ENCODE measurements around the gene ADAMTS17.

Gene ADAMTS17

DNA sequence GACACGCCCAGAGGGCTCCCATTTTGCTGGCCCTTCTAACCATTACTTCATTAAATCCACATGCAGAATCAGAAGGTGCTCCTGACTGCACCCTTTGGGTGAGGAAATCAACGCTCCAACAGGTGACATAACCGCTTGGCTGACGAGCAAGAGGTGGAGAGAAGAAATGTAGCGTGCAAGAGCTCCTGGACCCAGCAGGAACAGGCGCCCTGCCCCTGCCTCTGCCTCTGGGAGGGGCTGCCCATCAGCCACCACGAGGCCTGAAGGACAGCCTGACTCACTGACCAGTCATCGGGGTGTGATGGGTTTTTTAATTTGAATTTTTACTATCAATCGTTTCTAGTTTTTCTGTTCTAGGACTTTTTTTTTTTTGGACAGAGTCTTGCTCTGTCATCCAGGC is 218.2 kb downstream of the ADAMTS17 start:
- DNase-seq, result no peak

DNA sequence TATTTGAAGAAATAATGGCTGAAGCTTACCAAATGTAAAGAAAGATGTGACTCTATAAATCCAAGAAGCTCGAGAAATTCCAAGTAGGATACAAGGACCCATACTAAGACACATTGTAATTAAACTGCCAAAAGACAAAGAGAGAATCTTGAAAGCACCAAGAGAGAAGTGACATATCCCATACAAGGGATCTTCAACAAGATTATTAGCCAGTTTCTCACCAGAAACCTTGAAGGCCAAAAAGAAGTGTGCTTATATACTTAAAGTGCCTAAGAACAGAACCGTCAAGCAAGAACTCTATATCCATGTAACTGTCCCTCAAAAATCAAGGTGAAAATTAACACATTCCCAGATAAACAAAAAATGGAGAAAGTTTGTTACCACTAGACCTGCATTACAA is 220.5 kb downstream of the ADAMTS17 start:
- no peak for DNase-seq

DNA sequence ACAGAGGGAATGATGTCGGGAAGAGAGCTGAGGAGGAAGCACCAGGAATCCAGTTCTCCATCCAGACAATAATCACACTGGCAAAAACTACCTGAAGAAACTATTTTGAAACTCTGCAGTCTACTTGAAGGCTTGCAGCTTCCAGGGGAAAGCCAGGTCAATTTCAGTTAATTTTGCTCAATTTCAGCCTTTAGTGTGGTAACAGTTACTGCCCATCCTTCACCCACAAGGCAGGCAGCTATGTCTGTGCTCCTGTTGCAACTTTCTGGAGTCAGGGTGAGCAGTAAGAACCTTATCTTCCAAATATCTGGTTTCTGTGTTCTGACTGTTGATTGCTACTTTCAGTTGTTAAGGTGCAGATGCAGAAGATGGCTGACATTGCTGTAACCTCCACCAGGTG is 221.7 kb downstream of the ADAMTS17 start:
- no peak for DNase-seq

DNA sequence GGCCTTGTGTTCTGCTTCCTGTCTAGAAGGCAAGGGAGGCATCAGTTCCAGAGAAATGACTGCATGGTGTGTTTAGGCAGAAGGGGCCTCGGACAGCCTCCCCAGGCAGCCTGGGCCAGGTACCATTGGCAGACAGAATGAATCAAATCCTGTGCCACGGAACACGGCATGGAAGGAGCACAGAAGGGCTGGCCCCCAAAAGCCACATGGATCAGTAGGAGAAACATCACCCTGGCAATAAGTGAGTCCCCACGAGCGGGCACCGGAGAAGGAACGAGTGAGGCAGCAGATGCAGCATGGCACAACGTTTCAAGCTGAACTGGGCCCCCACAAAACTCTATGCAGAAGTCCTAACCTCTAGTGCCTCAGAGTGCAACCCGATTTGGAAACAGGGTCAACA is 223.2 kb downstream of the ADAMTS17 start:
- no peak for DNase-seq

DNA sequence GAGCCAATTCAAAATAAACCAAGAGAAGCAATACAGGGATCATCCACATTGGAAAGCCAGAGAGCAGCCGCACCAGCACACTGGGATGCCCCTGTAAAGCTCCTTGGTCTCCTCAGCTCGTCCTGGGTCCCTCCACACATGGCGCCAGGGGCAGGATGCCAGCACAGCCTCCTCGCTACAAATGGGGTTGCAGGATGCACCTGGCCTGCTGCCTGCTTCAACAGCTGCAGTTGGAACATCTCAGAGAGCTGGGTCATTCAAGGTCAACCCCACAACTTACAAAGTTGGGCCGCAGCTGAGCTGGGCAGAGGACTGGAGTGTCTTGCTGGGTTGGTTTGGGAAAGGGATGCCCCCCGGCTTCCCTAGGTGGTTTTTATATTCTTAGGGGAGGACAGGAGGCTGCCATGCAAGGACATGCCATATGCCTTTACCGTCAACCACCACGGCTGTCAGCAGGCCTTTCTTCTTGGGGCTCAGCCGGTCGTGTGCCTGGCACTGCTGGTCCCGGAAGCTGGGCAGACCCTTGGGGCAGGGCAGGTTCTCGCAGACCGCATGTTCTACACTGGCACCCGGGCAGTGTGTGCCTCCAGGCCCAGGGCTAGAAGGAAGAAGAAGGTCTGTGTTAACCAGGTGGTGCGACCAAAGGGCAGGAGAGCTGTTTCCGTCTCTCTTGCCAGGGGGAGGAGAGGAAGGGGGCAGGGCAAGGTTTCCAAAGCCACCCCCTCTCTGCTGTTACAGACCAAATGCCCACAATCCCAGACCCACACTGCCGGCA is 225.2 kb downstream of the ADAMTS17 start:
- no peak for DNase-seq

DNA sequence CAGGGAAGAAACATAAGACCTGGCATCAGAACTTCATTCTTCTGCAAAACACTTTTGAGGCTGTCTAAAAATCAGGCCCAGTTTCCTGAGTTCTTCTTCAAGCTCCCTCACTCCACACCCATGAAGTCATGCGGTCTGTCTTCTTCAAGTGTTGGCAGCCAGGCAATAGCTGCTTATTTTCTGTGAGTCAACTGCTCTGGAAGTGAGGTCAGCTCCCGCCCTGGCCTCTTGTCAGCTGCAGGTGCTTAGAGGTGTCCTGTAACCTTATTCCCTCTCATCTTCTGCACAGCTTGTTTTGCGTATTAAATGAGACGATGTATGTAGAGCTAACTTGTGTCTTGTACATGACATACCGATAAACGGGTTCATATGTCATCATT is 226.1 kb downstream of the ADAMTS17 start:
- DNase-seq, result no peak

DNA sequence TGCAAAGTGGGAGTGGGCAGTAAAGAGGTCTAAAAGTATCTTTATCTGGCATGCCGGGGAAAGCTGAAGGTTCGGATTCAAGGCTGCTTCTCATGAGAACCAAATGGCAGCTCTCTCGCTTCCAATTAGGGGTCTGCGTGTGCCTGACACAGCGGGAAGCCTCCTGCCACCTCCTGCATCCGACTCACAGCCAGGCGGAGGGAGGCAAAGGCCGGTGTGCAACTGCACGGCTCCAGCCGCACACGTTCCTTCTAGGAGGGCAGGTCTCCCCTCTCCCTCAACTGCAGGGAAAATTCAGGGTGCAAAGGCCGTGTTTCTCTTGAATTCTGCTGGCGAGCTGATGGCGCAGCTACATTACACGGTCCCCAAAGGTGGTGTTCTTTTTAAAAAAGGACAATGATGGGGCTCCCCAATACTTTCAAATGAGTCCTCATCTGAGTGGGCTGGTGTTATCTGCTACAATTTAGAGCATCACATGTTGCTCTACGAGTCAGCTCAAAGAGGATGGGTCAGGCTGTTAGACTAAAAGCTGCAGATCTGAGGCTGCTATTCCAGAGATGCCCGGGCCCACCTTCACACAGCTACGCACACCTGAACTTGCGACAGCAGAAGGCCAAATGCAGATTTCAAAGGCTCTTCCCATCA is 226.6 kb downstream of the ADAMTS17 start:
- DNase-seq, result no peak

DNA sequence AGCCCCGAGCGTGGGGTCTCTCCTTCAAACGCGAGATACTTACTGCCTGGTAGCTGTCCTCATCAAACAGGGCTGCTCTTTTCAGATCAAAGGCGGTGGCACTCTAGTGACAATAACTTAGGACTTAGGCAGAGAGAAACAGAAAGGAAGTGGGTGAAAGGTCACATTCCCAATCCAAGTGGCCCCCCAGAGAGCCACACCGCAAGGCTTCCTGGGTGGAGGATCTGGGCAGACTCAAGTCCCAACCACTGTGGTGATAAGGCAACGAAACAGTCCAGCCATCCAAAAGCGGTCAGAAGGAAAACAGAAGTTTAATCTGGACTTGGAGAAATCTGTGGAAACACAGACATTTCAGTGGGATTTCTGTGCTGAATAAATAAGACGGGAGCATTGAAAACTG is 227.2 kb downstream of the ADAMTS17 start:
- no peak for DNase-seq

DNA sequence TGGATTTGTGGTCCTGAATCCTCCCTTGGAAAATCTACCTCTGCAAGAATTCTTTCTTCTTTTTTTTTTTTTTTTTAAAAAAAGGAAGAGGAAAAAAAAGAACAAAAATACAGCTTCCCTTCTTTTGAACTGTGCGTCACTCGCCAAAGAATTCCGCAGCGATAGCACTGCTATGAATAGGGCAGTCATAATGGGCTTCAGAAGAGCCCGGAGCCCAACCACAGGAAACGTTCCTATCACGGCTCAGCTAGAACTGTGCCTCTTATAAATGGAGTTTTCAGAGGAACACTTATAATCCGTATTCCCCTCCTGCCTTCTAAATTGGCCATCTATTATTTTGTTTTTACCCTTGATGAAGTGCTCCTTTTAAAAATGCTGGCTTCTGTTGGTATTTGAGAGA is 227.7 kb downstream of the ADAMTS17 start:
- DNase-seq, result no peak

DNA sequence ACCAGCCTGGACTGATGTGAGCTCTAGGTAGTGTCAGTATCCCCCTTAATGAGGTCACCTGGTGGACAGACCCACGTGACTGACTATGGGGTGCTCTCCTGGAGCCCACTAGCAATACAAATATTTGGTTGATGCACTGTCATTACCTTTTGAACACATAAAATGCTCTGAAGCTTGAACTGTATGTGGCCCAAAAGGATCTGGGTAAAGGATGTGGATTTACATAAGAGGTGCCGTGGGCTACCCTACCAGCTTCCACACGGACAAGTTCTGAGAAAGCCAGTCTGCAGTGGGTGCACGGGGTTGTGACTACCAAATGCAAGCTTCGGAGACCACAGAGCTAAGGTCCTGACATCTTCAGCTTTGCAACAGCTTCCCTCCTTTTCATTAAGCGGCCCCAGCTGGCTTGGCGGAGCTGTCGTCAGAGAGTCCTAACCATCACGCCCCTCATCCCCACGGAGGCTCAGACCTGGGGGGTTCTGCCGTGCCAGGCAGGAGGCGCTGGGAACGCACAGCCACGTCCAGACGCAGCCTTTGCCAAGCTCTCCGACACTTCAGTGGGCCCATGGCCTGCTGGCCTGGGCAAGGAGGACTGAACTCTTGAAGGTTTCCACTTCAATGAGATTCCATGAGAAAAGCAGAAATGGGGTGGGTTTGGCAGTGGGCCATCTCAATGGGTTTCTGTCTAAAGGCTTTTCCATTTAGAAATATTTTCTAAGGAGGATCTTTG is 228.3 kb downstream of the ADAMTS17 start:
- DNase-seq, result no peak

DNA sequence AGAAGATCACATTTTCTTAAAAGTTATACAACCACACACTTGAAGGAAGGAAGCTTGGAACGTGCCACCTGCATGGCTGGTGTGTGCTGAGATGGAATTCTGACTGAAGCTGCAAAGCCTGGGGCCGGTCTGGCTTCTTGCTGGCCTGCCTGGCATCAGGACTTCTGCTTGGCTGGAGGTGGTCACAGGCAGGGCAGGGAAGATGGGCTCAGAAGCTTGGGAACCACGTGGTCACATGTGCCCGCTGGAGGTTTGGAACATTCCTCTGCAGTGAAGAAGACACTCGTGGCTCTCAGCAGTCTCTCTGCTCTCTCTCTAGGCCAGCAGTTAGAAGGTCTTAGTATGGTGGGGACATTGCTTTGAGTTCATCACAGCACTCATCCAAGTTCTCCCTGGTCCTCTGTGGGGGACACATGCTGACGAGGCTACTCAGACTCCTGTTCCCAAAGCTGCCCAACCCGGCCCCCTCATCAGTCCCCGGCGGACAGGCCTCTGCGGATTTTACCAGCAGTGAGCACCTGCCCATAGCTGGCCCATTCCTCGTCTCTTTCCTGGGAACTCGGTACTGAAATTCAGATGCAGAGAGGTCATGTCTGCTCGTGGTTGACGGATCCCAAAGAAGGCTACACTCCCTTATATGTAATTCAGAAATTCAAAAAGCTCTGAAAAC is 229.0 kb downstream of the ADAMTS17 start:
- DNase-seq, result no peak

DNA sequence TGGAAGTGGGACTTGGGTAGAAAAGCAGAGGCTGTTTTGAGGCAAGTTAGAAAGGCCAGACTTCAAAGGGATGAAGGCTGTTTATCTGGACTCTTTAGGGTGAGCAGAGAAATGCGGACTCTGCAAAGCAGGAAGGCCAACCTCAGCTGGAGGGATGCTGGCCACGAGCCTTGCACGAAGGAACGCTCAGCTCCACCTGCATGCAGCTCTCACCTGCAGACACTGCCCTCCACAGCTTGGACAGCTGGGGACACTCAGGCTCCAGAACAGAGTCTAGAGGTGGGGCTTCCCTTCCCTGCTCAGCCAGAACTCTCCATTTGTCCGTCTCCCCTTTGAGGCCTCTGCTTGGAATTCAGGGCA is 229.7 kb downstream of the ADAMTS17 start:
- DNase-seq, result no peak

DNA sequence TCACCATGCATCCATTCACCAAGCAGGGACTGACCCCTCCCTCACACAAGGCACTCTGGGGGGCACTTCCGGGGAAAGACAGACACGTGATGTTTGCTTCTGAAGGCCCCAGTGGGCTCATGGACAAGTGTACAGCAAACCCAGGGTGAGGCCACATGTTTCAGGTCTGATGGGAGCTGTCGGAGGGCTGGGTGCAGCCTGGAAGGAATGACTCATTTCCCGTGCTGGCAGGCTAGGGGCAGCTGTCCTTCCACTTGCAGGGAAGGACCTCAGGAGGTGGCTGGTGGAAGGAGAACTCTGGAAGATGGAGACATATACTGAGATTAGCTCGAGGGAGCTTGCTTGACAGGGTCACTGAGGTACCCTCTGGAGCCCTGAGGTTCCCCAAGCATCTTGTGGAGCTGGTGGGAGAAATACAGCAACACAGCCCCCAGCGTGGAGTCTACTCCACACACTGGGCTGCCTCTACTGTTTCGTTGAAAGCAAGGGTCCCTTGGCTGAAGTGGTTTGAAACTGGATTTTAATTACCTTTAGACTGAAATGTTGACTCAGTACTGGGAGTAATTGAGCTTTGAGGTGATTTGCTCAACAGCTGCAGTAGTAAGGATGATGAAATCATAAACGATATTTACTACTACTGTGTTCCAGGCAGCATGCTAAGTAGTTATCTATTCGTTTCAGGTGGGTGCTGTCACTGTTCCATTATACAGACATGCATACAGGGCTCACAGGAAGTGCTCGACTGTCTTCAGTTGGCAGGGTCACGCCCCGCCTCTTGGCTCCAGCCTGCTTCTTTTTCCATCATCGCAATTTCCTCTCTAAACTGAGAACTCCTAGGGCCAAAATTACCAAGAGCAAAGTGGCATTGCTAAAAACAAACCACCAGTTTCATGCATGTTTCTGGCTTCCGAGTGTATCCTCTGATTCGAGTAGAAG is 230.4 kb downstream of the ADAMTS17 start:
- DNase-seq, result no peak

DNA sequence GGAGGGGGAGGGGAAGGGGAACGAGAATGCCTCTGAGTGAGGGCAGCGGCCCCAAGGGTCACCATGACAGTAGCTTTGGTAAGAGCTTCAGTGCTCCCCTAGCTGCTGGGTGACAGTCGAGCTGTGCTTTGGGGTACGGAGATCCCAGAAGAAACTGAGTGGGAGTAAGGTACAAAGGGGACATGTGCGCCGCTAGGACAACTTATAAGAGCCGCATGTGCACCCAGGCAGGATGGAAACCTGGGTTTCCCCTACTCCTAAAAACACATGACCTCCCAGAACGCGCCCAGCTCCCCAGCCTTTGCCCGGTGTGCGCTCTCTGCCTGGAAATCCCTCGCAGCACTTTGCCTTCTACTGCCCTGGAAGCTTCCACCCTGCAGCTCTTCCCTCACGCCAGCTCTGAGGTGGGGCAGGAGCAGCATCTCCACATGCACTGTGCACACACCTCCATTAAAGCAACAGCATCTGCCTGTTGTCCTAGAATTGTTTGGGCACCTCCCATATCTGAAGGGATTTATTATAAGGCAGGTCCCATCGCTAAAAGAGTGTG is 232.2 kb downstream of the ADAMTS17 start:
- DNase-seq, result no peak

DNA sequence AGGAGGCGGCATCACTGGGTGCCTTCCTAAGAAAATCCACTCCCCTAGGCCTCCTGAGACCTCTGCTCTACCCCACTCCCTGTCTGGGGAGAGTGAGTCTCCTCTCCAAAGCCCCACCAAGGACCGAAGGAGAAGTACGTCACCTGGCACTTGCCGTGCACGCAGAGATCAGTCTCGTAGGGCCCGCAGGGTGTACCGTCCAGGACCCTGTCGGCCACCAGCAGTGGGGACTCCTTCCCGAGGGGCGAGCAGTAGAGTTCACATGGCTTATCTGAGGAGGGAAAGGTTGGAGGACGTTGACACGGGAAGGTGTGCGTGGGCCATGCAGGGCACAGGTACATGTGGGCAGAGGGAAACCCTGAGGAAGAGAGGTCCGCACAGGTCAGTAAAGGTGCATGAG is 232.9 kb downstream of the ADAMTS17 start:
- DNase-seq, result no peak

DNA sequence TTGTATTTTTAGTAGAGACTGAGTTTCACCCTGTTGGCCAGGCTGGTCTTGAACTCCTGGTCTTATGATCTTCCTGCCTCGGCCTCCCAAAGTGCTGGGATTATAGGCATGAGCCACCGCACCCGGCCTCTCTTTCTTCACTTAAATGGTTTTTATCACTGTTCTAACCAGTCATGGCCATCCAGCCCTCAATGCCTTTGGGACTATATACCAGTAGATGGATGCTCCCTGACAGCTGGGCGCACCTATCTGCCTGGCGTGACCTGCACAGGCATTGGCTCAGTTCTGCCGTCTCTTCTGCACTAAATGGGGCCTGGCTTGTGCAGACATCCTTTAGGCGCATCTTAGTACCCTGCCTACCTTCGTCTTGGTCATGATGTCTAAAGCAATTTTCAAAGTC is 233.4 kb downstream of the ADAMTS17 start:
- DNase-seq, result no peak

DNA sequence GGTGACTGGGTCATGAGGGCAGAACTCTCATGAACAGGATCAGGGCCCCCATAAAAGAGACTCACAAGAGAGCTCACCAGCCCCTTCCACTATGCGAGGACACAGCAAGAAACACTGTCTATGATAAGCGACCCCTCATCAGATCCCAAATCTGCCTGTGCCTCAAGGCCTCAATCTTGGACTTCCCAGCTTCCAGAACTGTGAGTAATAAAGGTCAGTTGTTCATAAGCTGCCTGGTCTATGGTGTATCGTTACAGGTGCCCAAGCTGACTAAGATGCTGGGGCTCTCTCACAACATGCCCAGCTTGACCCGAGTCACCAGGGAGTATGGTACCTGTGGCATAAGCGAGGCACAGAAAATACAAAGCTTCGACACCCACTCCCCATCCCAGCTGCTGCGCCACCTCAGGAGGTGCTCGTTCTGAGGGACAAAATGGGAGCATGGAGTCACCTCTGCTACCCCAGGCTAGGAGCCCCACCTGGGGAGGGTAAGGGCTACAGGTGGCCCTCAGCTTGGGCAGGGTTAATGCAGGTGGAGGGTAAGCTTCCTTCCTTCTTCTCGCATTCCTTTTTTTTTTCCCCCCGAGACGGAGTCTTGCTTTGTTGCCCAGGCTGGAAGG is 234.1 kb downstream of the ADAMTS17 start:
- no peak for DNase-seq

DNA sequence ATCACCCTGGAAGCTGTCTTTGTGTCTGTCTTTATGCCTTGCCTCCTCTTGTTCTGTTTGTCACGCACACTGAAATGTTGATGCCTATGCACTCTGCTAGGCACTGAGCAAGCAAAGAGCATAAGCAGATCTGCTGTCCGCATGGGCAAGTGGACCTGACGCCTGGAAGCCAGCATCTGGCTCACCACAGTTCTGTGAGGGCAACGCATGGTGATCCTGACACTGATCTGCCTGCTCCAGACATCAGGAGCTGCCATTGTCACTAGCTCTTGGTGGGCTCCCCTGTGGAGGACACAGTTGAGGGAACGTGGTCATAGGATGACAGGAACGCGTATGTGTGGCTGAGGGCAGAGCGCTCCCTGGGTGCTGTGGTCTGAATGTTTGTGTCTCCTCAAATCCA is 234.6 kb downstream of the ADAMTS17 start:
- no peak for DNase-seq

DNA sequence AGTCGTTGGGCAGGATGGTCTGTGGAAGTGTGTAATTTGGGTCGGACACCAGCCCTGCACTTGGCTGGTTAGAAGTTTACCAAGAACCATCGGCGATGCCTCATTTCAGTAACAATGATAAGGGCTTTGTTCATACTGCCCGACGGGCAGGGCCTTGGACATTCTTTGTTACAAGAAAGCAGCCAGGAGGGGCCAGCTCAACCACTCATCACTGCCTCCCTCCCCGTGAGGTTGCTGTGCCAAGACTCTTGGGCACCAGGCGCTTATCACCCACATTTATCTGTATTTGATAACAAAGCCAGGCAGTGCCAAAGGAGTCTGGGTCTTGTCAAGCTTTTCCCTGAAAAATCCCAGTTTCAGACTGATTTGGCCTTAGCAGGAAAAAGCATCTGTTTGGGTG is 235.0 kb downstream of the ADAMTS17 start:
- DNase-seq, result no peak

DNA sequence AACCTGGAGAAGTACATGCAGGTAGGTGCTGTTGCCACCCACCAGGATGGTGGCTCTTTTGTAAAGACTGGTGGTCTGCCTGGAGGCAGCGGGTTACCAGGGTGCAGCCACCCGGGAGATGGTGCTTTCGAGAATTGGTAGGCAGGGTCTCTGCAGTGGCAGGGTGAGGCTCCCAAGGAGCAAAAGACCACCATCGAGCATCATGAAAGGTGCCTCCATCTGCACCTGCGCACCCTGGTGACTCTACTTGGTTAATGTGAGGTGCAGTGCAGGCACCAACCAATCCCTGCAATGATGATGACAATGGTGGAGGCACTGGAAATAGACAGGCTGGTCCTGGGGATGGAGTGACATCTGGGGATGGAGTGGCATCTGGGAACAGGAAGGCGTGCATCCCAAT is 236.7 kb downstream of the ADAMTS17 start:
- no peak for DNase-seq

DNA sequence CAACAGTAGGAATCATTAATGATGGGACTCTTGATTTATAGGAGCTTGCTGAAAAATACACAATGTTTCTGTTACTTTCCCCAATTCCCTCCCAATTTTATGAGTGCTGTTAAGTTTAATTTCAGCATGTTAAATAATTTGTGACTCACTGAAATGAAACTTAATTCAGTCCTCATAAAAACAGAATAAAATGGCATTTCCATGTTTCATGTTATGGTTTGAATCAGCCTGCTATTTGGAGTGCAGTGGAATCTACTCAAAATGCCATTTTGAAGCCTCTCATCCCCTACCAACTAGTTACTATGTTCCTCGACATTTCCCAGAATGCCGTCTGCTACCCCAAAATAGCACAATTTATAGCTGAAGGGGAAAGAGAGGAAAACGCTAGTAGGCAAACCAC is 237.5 kb downstream of the ADAMTS17 start:
- DNase-seq, result no peak

DNA sequence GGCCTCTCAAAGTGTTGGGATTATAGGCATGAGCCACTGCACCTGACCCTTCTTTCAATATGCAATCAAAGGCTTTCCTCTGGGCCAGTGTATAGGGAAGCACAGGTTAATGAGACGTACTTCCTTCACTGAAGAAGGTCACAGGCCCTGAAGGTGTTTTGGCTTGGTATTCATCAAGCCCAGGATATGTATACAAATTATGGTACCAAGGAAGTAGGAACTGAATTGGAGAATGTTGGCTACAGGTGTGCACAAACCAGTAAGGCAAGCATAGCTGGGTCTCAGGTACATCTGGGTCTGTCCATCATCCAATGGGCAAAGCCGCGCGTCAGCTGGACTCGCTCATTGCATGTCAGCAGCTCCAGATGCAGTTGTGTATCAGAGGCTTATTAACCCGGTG is 237.9 kb downstream of the ADAMTS17 start:
- DNase-seq, result no peak
